Osteocyte (in vitro differentiated cells): ENCODE measurements around the gene LIF. TPM values are rescaled to one million over a fixed set of nuclear protein-coding genes. Genes with fewer than 3 reads are reported as not detected.
A peak's percentile ranks its signal among the peaks of the same experiment; 100 is the strongest.

Source experiments
- DNase-seq: peaks from one replicate; pipeline ENCODE4 v3.0.0; 2021; ENCODE audit warnings: mixed read lengths; ENCODE audit not compliant: unreplicated experiment; ENCODE audit errors: extremely low spot score
- H3K27ac Mint-ChIP-seq: one replicate; pipeline ENCODE4 v1.8.0; 2021; ENCODE audit warnings: mild to moderate bottlenecking, mixed read lengths; ENCODE audit not compliant: unreplicated experiment
- H3K27me3 Mint-ChIP-seq: one replicate; pipeline ENCODE4 v1.8.0; 2021; ENCODE audit warnings: mixed read lengths; ENCODE audit not compliant: unreplicated experiment
- H3K36me3 Mint-ChIP-seq: one replicate; pipeline ENCODE4 v1.8.0; 2021; ENCODE audit warnings: mixed read lengths; ENCODE audit not compliant: unreplicated experiment
- H3K4me1 Mint-ChIP-seq: one replicate; pipeline ENCODE4 v1.8.0; 2021; ENCODE audit warnings: mixed read lengths; ENCODE audit not compliant: unreplicated experiment
- H3K4me3 Mint-ChIP-seq: one replicate; pipeline ENCODE4 v1.8.0; 2021; ENCODE audit warnings: mild to moderate bottlenecking, moderate library complexity, mixed read lengths; ENCODE audit not compliant: unreplicated experiment
- H3K9me3 Mint-ChIP-seq: one replicate; pipeline ENCODE4 v1.8.0; 2021; ENCODE audit warnings: mixed read lengths; ENCODE audit not compliant: unreplicated experiment
- total RNA-seq: library from RNA; stranded (reverse); gene quantifications from 2 replicates; pipeline ENCODE4 v1.2.1, GENCODE V29; 2021
- TF ChIP-seq, protein P1 (sequence below): fragments of 200-600 bp; sonication (generic); IDR thresholded peaks from 2 replicates; pipeline ENCODE4 v1.5.0; 2021; ENCODE audit warnings: antibody characterized with exemption, mild to moderate bottlenecking, moderate library complexity

Gene LIF
- total RNA-seq, 1 donor from 2014 or later, result 15.5 TPM

DNA sequence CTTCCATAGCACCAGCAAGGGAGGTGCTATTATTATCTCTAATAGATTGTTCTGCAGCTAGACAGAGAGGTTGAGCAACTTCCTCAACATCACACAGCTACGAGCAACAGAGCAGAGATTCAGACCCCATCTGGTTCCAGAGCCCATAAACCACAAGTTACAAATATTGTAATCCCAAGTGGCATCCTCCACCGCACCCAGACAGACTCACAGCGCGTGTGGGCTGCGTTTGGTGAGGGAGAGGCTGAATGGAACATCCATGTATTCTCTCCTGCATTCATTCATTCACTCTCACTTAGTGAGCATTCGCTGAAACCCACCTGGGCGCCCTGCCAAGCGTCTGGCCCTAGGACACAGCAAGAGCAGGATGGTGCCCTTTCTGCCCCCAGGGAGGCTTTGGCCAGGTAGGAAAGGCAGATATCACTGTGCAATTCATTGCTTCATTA, 33.5 kb downstream of the LIF start:
- Mint-ChIP-seq H3K9me3 (no peaks in the 10 kb centered on the region), H3K36me3 (no peaks in the 10 kb centered on the region), H3K4me1 (peaks cover 53% of the 10 kb centered on the region), H3K4me3 (no peak overlapping the region), H3K27ac (peak overlapping the region; percentile 86), H3K27me3 (no peaks in the 10 kb centered on the region)
- DNase-seq, result no peak
- TF ChIP-seq, protein P1, sequence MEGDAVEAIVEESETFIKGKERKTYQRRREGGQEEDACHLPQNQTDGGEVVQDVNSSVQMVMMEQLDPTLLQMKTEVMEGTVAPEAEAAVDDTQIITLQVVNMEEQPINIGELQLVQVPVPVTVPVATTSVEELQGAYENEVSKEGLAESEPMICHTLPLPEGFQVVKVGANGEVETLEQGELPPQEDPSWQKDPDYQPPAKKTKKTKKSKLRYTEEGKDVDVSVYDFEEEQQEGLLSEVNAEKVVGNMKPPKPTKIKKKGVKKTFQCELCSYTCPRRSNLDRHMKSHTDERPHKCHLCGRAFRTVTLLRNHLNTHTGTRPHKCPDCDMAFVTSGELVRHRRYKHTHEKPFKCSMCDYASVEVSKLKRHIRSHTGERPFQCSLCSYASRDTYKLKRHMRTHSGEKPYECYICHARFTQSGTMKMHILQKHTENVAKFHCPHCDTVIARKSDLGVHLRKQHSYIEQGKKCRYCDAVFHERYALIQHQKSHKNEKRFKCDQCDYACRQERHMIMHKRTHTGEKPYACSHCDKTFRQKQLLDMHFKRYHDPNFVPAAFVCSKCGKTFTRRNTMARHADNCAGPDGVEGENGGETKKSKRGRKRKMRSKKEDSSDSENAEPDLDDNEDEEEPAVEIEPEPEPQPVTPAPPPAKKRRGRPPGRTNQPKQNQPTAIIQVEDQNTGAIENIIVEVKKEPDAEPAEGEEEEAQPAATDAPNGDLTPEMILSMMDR, result no peak

DNA sequence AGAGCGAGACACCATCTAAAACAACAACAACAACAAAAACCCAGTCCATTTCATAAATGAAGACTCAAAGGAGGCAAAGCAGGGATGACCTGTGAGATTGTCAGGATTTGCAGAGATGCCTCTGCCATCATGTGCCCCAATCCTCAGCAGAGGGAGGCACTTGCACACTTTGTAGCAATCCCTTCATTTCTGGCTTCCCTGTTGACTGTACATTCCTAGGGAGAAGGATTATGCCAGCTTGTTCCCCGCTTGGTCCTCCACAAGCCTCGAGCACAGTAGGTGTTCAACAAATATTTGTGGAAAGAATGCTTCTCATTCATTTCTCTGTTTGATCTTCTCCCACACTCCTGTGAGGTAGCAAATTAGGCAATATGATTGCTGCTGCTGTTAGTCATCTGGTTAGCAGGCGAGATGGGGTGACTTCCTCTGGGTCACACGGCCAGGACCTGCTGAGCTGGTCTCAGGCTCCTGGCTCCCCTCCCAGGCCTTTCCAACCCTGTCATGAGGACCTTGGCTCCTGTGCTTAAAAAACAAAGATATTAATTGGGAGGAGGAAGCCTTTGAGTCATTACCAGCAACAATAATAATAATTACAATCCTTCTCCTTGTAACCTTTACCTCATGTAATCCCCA, 34.1 kb downstream of the LIF start:
- H3K27ac Mint-ChIP-seq, result peak overlapping the region; percentile 86
- no peak for DNase-seq
- no peaks in the 10 kb centered on the region for H3K36me3 Mint-ChIP-seq
- H3K4me3 Mint-ChIP-seq, result no peak overlapping the region
- TF ChIP-seq, protein P1, result peak; percentile 44
- H3K4me1 Mint-ChIP-seq, result peaks cover 50% of the 10 kb centered on the region
- H3K27me3 Mint-ChIP-seq, result no peaks in the 10 kb centered on the region
- no peaks in the 10 kb centered on the region for H3K9me3 Mint-ChIP-seq

DNA sequence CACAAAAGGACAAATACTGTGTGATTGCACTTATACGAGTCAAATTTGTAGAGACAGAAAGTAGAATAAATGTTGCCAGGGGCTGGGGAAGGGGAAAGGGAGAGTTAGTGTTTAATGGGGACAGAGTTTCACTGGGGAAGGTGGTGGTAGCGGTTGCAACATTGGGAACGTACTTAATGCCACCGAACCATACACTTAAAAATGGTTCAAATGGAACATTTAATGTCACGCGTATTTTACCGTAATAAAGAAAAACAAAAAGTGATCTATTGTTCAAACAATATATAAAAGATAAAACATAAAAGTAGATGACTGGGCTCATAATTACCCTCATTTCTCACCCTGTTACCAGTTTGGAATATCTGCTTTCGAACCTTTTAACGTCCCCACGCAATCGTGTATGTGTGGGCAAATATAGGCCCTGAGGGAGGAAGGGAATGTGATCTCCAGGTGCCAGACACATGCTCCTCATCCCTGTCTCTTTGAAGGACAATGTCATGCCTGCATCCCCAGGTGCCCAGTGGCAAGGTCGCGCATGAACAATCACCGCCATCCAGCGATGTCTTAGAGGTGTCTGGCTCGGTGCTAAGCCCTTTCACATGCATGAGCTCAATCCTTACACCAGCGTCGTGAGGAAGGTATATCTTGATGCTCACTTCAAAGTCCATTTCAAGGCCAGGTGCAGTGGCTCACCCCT, 35.3 kb downstream of the LIF start:
- H3K36me3 Mint-ChIP-seq, result no peaks in the 10 kb centered on the region
- H3K27me3 Mint-ChIP-seq, result no peaks in the 10 kb centered on the region
- H3K4me3 Mint-ChIP-seq, result no peak overlapping the region
- no peak for DNase-seq
- no peaks in the 10 kb centered on the region for H3K9me3 Mint-ChIP-seq
- TF ChIP-seq, protein P1, result no peak
- peak overlapping the region; percentile 55 for H3K27ac Mint-ChIP-seq
- H3K4me1 Mint-ChIP-seq, result peaks cover 59% of the 10 kb centered on the region

DNA sequence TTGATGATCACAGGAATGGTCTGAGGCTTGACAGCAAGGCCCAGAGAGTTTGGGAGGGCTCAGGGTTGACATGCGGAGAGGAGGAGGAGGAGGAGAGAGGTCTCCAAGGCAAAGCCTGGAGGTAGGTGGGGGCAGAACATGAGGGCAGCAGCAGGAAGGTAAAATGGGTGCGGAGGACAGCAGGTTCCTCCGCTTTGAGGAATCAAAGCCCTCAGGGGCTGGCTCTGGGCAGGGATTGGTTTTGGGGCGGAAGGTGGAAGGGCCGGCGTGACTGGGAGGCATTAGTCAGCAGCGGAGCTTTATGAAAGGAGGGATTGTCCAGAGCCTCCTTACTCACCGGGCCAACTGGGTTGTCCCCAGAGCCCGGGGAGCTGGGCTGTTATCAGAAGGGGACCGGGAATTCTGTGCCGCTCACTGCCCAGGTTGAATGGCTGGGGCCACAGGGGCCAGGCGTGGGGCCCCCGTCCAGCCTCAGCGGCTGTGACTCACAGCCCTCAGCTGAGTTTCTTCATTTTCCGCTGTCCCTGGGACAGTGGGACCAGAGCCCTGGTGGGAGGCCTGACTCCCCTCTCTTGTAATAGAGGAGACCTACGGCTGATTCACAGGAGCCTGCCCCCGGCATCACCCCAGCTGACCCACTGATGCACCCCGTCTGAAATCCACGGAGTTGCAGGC, 36.2 kb downstream of the LIF start:
- Mint-ChIP-seq H3K9me3 (no peaks in the 10 kb centered on the region), H3K4me3 (no peak overlapping the region), H3K27ac (peak overlapping the region; percentile 55), H3K36me3 (no peaks in the 10 kb centered on the region), H3K27me3 (no peaks in the 10 kb centered on the region), H3K4me1 (peaks cover 66% of the 10 kb centered on the region)
- TF ChIP-seq, protein P1, result no peak
- DNase-seq, result no peak

DNA sequence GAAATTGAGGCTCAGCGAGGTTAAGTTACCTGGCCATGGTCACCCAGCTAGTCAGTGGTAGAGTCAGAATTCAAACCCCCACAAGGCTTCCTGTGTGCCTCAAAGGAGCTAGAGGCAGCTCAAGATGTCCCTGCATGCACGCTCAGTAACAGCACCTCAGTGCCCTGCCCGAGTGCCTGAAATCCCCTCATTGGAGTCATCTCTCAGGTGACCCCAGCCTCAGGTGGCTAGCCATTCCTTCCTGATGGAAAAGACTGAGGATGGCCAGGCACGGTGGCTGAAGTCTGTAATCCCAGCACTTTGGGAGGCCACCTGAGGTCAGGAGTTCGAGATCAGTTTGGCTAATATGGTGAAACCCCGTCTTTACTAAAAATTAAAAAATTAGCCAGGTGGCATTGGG, 36.9 kb downstream of the LIF start:
- DNase-seq, result no peak
- Mint-ChIP-seq H3K36me3 (no peaks in the 10 kb centered on the region), H3K9me3 (no peaks in the 10 kb centered on the region), H3K27ac (peak overlapping the region; percentile 95), H3K4me1 (peaks cover 73% of the 10 kb centered on the region), H3K27me3 (no peaks in the 10 kb centered on the region), H3K4me3 (no peak overlapping the region)
- TF ChIP-seq, protein P1, result no peak
